Thoracic aorta (tissue), 2 donors: Measurements from ENCODE around the gene CXCL3. TPM values are rescaled to one million over a fixed set of nuclear protein-coding genes. Genes with fewer than 3 reads are reported as not detected.

ENCODE experiments used
- ATAC-seq: fragments of 150-250 bp; one replicate; pipeline ENCODE4 v1.8.0; 2017; ENCODE audit warnings: low read depth; ENCODE audit not compliant: insufficient number of reproducible peaks, low FRiP score
- DNase-seq: peaks from one replicate; pipeline ENCODE4 v3.0.0-alpha.2; 2020; ENCODE audit warnings: low spot score
- H3K27ac ChIP-seq, 2 donors: fragments of 200-600 bp; sonication (generic); 1 replicate in 1 of 2; 2 replicates in 1 of 2; pipeline ENCODE4 v1.5.1; 2016; ENCODE audit warnings: mild to moderate bottlenecking in 2 of 2, moderate library complexity in 2 of 2
- H3K27me3 ChIP-seq: fragments of 200-600 bp; sonication (generic); replicated peaks from 2 replicates; pipeline ENCODE4 v1.6.0; 2016; ENCODE audit warnings: mild to moderate bottlenecking; ENCODE audit not compliant: insufficient read depth
- H3K36me3 ChIP-seq: fragments of 200-600 bp; sonication (generic); one replicate; pipeline ENCODE4 v1.5.1; 2016
- H3K4me1 ChIP-seq, 2 donors: fragments of 200-600 bp; sonication (generic); 1 replicate in 1 of 2; 2 replicates in 1 of 2; pipeline versions ENCODE4 v1.5.1 to v1.6.0; 2016; ENCODE audit warnings: low read depth in 2 of 2, mild to moderate bottlenecking in 1 of 2; ENCODE audit not compliant: control insufficient read depth in 1 of 2
- H3K4me3 ChIP-seq: fragments of 200-600 bp; sonication (generic); 2 replicates; pipeline ENCODE4 v1.5.1; 2016; ENCODE audit warnings: mild to moderate bottlenecking
- H3K9me3 ChIP-seq: fragments of 200-600 bp; sonication (generic); 2 replicates; pipeline ENCODE4 v1.5.1; 2016
- CTCF ChIP-seq: fragments of 200-600 bp; sonication (generic); IDR thresholded peaks from one replicate; pipeline ENCODE4 v1.5.1; 2019; ENCODE audit warnings: antibody characterized with exemption
- total RNA-seq, 2 donors: library from RNA; depleted of rRNA; stranded (reverse); fragments of >200 nt; gene quantifications; one replicate each; pipeline versions ENCODE4 v1.1.0 to v1.2.3, GENCODE V29; 2016

The CXCL3 gene
- total RNA-seq, 2 donors from 2014 or later, result 4.9 to 11.9 TPM

GRCh38 chr4:74055498-74055897 lies 17.0 kb upstream of the CXCL3 start:
- DNase-seq (no peak), ATAC-seq (no peak)
- no peak for TF ChIP-seq CTCF
- H3K27me3 ChIP-seq, result no peaks in the 10 kb centered on the region
- no peaks in the 10 kb centered on the region for H3K4me1 ChIP-seq
- H3K27ac ChIP-seq, result no peak overlapping the region
- H3K9me3 ChIP-seq, result no peaks in the 10 kb centered on the region
- no peaks in the 10 kb centered on the region for H3K36me3 ChIP-seq
- no peak overlapping the region for H3K4me3 ChIP-seq

- no peak for TF ChIP-seq CTCF
Observed at GRCh38 chr4:74055096-74055495, 16.6 kb upstream of the CXCL3 start.

GRCh38 chr4:74054483-74055047 lies 16.1 kb upstream of the CXCL3 start:
- Histone ChIP-seq H3K4me1 (no peaks in the 10 kb centered on the region), H3K27ac (no peak overlapping the region), H3K9me3 (no peaks in the 10 kb centered on the region), H3K4me3 (no peak overlapping the region), H3K27me3 (no peaks in the 10 kb centered on the region), H3K36me3 (no peaks in the 10 kb centered on the region)
- TF ChIP-seq CTCF, result no peak
- ATAC-seq (no peak), DNase-seq (no peak)

More at GRCh38 chr4:74055096-74055495, 16.6 kb upstream of the CXCL3 start:
- Histone ChIP-seq H3K9me3 (no peaks in the 10 kb centered on the region), H3K27me3 (no peaks in the 10 kb centered on the region), H3K4me1 (no peaks in the 10 kb centered on the region), H3K27ac (no peak overlapping the region), H3K4me3 (no peak overlapping the region), H3K36me3 (no peaks in the 10 kb centered on the region)
- DNase-seq (no peak), ATAC-seq (no peak)

GRCh38 chr4:74047152-74047551 lies 8.7 kb upstream of the CXCL3 start:
- Histone ChIP-seq H3K9me3 (peaks cover 3% of the 10 kb centered on the region), H3K27me3 (no peaks in the 10 kb centered on the region), H3K36me3 (no peaks in the 10 kb centered on the region), H3K4me3 (no peak overlapping the region), H3K27ac (no peak overlapping the region), H3K4me1 (no peaks in the 10 kb centered on the region)
- ATAC-seq, result no peak
- no peak for DNase-seq
- TF ChIP-seq CTCF, result no peak

- no peak overlapping the region for H3K27ac ChIP-seq
- H3K4me1 ChIP-seq, result no peaks in the 10 kb centered on the region
- peaks cover 3% of the 10 kb centered on the region for H3K9me3 ChIP-seq
- no peaks in the 10 kb centered on the region for H3K27me3 ChIP-seq
- no peaks in the 10 kb centered on the region for H3K36me3 ChIP-seq
- no peak overlapping the region for H3K4me3 ChIP-seq
- DNase-seq (no peak), ATAC-seq (no peak)
- TF ChIP-seq CTCF, result no peak
Observed at GRCh38 chr4:74045772-74046171, 7.3 kb upstream of the CXCL3 start.
